NAMALWA (cell line): ENCODE measurements around the gene PPM1E.
"Not testable (repeated sequence)": the region's sequence is repeated elsewhere in the genome, so short reads cannot be mapped to it uniquely, and the experiment has no call there.

ENCODE experiments used
- DNase-seq: peaks from one replicate; pipeline ENCODE4 v3.0.0-alpha.2; 2015; ENCODE audit warnings: low spot score

Gene PPM1E

DNA sequence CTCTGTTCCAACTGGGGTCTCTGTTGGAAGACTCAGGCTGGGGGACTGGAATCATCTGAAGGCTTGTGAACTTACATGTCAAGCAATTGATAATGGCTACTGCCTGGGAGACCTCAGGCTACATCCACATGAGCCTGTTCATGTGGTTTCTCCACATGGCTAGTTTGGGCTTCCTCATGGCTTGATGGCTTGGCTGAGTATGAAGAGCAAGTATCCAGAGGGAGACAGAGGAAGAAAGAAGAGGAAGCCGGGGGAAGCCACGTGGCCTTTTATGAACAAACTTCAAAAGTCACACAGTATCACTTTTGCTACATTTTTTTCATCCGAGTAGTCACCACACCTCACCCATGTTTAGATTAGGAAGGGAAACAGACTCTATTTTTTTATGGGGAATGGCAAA is 192.2 kb downstream of the PPM1E start:
- no peak for DNase-seq

DNA sequence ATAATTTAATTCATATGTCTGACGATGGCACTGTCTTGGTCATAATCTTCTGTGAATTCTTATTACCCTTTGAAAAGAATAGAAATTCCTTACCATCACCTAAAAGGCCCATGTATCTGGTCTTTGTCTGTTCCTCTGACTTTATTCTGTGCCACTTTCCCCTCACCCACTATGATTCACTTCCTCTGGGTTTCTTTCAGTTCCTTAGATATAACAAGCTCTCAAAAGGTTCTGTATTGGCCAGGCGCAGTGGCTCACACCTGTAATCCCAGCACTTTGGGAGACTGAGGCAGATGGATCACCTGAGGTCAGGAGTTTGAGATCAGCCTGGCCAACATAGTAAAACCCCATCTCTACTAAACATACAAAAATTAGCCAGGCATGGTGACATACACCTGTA is 198.7 kb downstream of the PPM1E start:
- not testable (repeated sequence) for DNase-seq

DNA sequence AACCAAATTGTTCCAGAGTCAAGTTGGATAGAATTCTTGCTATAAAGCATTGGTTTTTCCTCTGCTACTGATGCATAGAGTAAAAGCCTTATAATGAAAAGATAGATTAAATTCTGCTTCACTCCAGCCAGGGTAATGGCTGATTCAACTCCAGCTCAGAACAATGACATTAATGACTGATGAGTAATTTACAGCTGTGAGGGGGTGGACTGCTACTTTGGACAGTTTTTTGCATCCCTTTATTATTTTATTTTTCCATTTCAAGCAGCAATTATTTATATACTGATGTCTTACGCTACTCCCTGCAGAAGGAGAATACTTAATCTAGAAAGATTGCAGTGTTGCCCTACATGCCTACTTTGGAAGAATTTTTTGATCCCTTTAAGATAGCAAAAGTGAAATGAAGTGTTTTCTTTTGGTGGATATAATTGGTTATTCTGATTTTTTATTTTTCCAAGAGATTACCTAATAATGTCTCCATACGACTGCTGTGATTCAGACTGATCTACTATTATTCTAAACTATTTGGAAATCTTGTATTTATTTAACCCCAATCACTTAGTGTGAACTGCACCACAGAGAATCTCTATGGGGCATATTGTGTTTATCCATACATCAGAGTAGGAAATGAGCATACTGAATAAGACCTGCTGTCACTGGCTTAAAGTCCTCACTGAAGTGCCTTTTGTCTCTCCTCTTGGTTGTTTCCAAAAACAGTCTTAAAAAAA is 201.5 kb downstream of the PPM1E start:
- DNase-seq = no peak

GRCh38 chr17:58957725-58958073 is 202.0 kb downstream of the PPM1E start:
- DNase-seq = not testable (repeated sequence)

- peak; percentile 43 for DNase-seq
Measured at GRCh38 chr17:58960068-58960467, 204.4 kb downstream of the PPM1E start.

DNA sequence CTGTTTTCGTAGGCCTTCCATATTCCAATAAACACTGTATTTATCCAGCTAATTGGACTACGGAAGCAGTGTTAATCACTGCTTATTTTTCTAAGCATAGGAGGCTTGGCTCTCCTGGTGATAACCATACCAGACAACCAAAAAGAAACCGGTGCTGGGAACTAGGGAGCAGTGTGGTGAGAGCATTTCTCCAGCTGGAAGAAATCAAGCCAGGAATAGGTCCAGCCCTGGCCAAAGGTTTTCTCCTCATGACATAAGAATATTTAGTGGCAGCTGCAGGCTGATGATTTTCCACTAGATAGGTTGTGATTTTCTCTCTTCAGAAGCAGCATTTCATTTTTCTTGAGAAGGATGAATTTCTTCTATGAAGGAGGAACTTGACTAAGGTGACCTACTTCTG is 209.6 kb downstream of the PPM1E start:
- no peak for DNase-seq

GRCh38 chr17:58966208-58966607 is 210.6 kb downstream of the PPM1E start:
- no peak for DNase-seq

- no peak for DNase-seq
Measured at GRCh38 chr17:58968426-58969061, 212.9 kb downstream of the PPM1E start.

GRCh38 chr17:58969156-58969555 is 213.5 kb downstream of the PPM1E start:
- no peak for DNase-seq

GRCh38 chr17:58969612-58970011 is 214.0 kb downstream of the PPM1E start:
- DNase-seq = no peak

- DNase-seq = no peak
Measured at GRCh38 chr17:58970609-58971450, 215.2 kb downstream of the PPM1E start.

DNA sequence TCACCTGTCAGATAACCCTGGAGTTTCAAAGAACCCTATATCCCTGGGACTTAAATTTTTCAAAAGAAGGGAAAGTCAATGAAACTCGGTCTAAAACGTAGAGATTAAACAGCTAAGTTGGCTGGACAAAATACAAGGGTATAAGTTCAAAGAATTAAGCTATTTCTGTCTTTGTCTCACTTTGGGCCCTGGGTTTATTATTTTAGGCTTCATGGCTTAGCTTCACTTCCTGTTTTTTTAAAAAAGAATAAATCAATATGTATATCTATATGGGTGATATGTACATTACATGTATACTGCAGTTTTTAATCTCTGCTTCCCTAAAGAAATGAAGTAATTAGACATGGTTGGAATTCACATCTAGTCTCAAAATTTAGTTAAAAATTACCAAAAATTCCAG is 218.7 kb downstream of the PPM1E start:
- DNase-seq = no peak

- DNase-seq = no peak
Measured at GRCh38 chr17:58976541-58976940, 220.9 kb downstream of the PPM1E start.

DNA sequence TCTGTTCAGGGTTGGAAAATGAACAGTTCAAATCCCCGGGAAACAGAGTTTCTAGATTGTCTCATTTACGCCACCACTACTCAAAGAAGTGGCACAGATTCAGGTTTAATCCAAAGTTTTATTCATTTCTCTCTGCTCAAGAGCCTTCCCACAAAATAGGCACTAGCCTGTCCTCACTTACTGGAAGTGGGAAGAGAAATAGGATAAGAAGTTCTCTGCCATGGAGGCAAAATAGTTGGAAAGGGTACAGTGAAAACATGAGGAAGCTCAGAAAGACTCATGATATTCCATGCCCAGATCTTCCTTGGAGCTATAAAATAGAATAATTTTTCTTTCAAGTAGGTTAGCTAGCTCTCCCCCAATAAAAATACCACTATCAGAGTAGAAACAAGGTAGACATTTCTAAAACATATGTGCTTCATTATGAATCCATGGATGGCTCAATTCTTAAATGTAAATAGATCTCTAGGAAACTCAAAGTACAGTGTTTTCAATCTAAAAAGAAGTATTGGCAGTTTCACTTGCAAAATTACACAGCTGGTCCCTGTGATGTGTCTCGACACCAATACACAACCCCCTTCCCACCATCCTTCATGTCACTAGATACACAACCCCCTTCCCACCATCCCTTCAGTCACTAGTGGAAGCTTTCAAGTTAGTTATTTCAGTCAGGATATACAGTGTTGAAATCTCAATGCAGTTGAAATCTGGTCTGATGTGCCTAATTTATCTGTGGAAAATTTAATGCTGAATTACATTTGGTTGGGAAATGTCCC is 225.2 kb downstream of the PPM1E start:
- no peak for DNase-seq

GRCh38 chr17:58982626-58983025 is 227.0 kb downstream of the PPM1E start:
- no peak for DNase-seq

- no peak for DNase-seq
Measured at GRCh38 chr17:58985367-58985766, 229.7 kb downstream of the PPM1E start.

GRCh38 chr17:58985971-58986370 is 230.3 kb downstream of the PPM1E start:
- no peak for DNase-seq

- no peak for DNase-seq
Measured at GRCh38 chr17:58989629-58990028, 234.0 kb downstream of the PPM1E start.

DNA sequence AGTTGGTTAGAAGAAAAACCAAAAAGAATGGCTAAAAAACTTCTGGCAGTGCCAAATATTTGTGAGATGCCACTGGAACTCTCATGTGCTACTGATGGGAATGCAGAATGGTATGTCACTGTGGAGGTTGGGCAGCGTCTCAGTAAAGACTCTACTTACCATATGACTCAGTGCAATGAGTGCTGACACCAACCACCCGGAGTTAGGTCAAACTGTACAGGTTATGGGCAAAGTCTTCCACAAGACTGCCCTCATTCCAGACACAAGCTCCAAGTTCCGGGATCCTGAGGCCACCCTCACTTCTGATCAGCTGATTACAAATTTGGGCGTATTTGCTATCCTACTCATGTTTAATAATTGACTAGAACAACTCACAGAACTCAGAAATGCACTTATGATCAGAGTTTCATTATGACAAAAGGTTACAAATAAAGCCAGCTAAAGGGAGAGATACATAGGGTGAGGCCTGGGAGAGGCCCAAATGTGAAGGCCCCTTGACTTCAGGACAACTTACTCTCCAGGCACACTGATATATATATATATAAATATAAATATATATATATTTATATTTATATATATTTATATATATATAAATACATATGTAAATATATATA is 236.2 kb downstream of the PPM1E start:
- DNase-seq = no peak

DNA sequence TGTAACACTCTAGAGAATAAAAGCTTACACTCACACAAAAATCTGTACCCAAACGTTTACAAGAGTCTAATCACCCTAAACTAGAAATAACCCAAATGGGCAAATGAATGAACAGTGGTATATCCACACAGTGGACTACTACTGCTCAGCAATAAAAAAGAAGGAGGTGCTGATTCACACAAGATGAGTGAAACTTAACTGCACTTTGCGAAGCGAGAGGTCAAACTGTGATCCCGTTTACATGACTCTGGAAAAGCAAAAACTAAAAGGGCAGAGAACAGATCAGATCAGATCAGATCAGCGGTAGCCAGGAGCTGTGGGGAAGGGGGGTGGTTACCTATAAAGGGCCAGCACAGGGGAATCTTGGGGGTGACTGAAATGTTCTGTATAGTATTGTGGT is 237.7 kb downstream of the PPM1E start:
- DNase-seq = no peak

DNA sequence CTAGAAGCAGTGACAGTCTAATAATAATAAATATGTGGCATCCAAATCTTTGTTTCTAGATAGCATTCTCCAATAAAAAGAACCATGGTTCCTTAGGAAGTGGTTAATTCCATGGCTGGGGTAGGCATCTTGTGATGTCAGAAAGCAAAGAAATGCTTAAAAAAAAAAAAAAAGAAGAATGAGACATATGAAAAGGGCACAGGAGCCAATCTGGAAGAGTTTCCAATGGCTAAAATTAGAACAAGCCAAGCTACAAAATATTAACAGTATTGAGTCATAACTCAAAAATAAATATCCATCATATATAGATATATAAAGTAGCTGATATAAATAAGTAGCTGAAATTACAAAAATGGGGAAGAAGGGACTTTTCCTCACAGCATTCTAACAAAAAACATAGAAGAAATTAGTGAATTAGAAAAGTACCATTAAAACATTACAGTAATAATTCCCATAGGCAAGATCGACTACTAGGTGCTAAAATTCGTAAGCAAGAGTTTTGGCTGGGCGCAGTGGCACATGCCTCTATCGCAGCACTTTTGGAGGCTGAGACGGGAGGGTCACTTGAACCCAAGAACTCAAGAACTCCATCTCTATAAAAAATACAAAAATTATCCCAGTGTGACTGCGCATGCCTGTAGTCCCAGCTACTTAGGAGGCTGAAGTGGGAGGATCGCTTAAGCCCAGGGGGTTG is 239.7 kb downstream of the PPM1E start:
- no peak for DNase-seq
